HCT116 (cell line): ENCODE data around the gene MEAK7. TPM values are rescaled to one million over a fixed set of nuclear protein-coding genes. Genes with fewer than 3 reads are reported as not detected.

Experiments
- ATAC-seq: fragments of 200-7000 bp; cut with Tn5 transposase; 2 replicates; pipeline ENCODE4 v1.9.1; 2020; ENCODE audit warnings: mild to moderate bottlenecking, moderate library complexity
- BruUV-seq: library from RNA; stranded (reverse); fragments of 400-500 nt; replicated peaks from 2 replicates; lab custom pipeline; 2021; lab: Mats Ljungman, UMichigan
- CTCF ChIA-PET: fragments of 300-600 bp; sonication (Branson Sonifier 250); formaldehyde crosslinking; loops from one replicate; lab custom pipeline; 2021; ENCODE audit warnings: antibody characterized with exemption; lab: Charles Lee
- POLR2A ChIA-PET: fragments of 300-600, 350-600 bp; sonication (Branson Sonifier 250); formaldehyde crosslinking; loops from one replicate; lab custom pipeline; 2021; ENCODE audit warnings: antibody characterized with exemption; lab: Charles Lee
- RAD21 ChIA-PET, 2 experiments: fragments of 300-600 bp; sonication (Branson Sonifier 250); formaldehyde crosslinking; loops; one replicate each; lab custom pipeline; 2023; ENCODE audit warnings: low total read pairs in 2 of 2; ENCODE audit not compliant: uncharacterized antibody in 2 of 2, unreplicated experiment in 2 of 2, low non-redundant PET in 1 of 2; lab: Charles Lee
- DNase-seq: peaks from one replicate; pipeline ENCODE4 v3.0.0-alpha.2; 2010; ENCODE audit warnings: low read depth, low spot score
- H2AFZ ChIP-seq: fragments of 200-600 bp; shearing (Covaris generic), sonication (generic); 2 replicates; pipeline ENCODE4 v1.6.1; 2017; ENCODE audit warnings: low read depth, mixed run types, mixed read lengths, antibody characterized with exemption, low read length; ENCODE audit not compliant: poor library complexity, severe bottlenecking
- H3K27ac ChIP-seq: 2 replicates; pipeline ENCODE4 v1.5.1; 2012; ENCODE audit warnings: low read depth, low read length
- H3K27me3 ChIP-seq: fragments of 200-600 bp; sonication (generic); 2 replicates; pipeline ENCODE4 v1.6.1; 2016; ENCODE audit warnings: mixed run types, low read length, mixed read lengths; ENCODE audit not compliant: insufficient read depth
- H3K36me3 ChIP-seq, 2 experiments: fragments of 200-500 bp in 1 of 2; fragments of 200-600 bp in 1 of 2; sonication (Bioruptor generic) in 1 of 2; sonication (generic) in 1 of 2; 2 replicates each; pipeline versions ENCODE4 v1.5.1 to v1.6.1; 2014 to 2016; ENCODE audit warnings: low read length in 2 of 2, inconsistent platforms in 1 of 2, mixed read lengths in 1 of 2, mixed run types in 1 of 2; ENCODE audit not compliant: insufficient read depth in 2 of 2, control insufficient read depth in 1 of 2
- H3K4me1 ChIP-seq, 2 experiments: fragments of 200-600 bp in 1 of 2; sonication (generic) in 1 of 2; 2 replicates each; pipeline versions ENCODE4 v1.5.1 to v1.6.1; 2012 to 2017; ENCODE audit warnings: low read length in 2 of 2, inconsistent platforms in 1 of 2, mild to moderate bottlenecking in 1 of 2, mixed read lengths in 1 of 2, mixed run types in 1 of 2, moderate library complexity in 1 of 2; ENCODE audit not compliant: insufficient read depth in 2 of 2, control insufficient read depth in 1 of 2
- H3K4me2 ChIP-seq: fragments of 200-600 bp; sonication (generic); 2 replicates; pipeline ENCODE4 v1.6.1; 2017; ENCODE audit warnings: mixed run types, low read length, mixed read lengths
- H3K4me3 ChIP-seq, 2 experiments: fragments of 200-600 bp in 1 of 2; sonication (generic) in 1 of 2; replicated peaks in 1 of 2; 2 replicates each; pipeline ENCODE4 v1.5.1; 2011 to 2016; ENCODE audit warnings: low read length in 2 of 2, control low read depth in 1 of 2, low read depth in 1 of 2, mild to moderate bottlenecking in 1 of 2, mixed read lengths in 1 of 2, mixed run types in 1 of 2
- H3K79me2 ChIP-seq: fragments of 200-600 bp; sonication (generic); 2 replicates; pipeline ENCODE4 v1.6.1; 2017; ENCODE audit warnings: mild to moderate bottlenecking, mixed run types, low read length, moderate library complexity, mixed read lengths; ENCODE audit not compliant: insufficient read depth
- H3K9ac ChIP-seq: fragments of 200-600 bp; sonication (generic); 2 replicates; pipeline ENCODE4 v1.6.1; 2016; ENCODE audit warnings: low read length, mixed read lengths
- H3K9me2 ChIP-seq: fragments of 200-600 bp; sonication (generic), shearing (Covaris generic); 2 replicates; pipeline ENCODE4 v1.6.1; 2017; ENCODE audit warnings: mixed run types, mild to moderate bottlenecking, moderate library complexity; ENCODE audit not compliant: insufficient read depth
- H3K9me3 ChIP-seq, 2 experiments: fragments of 200-500 bp in 1 of 2; fragments of 200-600 bp in 1 of 2; sonication (Bioruptor generic) in 1 of 2; sonication (generic) in 1 of 2; 2 replicates each; pipeline ENCODE4 v1.6.1; 2014 to 2017; ENCODE audit warnings: low read length in 2 of 2, mixed read lengths in 2 of 2, inconsistent platforms in 1 of 2, low read depth in 1 of 2, mild to moderate bottlenecking in 1 of 2, mixed run types in 1 of 2, moderate library complexity in 1 of 2; ENCODE audit not compliant: control insufficient read depth in 1 of 2, insufficient read depth in 1 of 2
- H4K20me1 ChIP-seq: fragments of 200-600 bp; sonication (generic), shearing (Covaris generic); 2 replicates; pipeline ENCODE4 v1.6.1; 2017; ENCODE audit warnings: mixed run types, mild to moderate bottlenecking, moderate library complexity; ENCODE audit not compliant: insufficient read depth
- CEBPB ChIP-seq: IDR thresholded peaks from 2 replicates; pipeline ENCODE4 v1.6.1; 2012; ENCODE audit warnings: low read depth
- EGR1 ChIP-seq: IDR thresholded peaks from 2 replicates; pipeline ENCODE4 v1.6.1; 2012; ENCODE audit warnings: low read depth
- EZH2phosphoT487 ChIP-seq: fragments of 200-600 bp; IDR thresholded peaks from 2 replicates; pipeline ENCODE4 v1.6.1; 2018; ENCODE audit warnings: antibody characterized with exemption, borderline replicate concordance
- FOSL1 ChIP-seq: IDR thresholded peaks from 2 replicates; pipeline ENCODE4 v1.6.1; 2012; ENCODE audit warnings: low read depth
- POLR2AphosphoS5 ChIP-seq: IDR thresholded peaks from 2 replicates; pipeline ENCODE4 v1.6.1; 2011; ENCODE audit warnings: mild to moderate bottlenecking, low read depth, low read length, moderate library complexity
- RAD21 ChIP-seq: IDR thresholded peaks from 2 replicates; pipeline ENCODE4 v1.6.1; 2012; ENCODE audit warnings: low read depth, mild to moderate bottlenecking
- REST ChIP-seq: IDR thresholded peaks from 2 replicates; pipeline ENCODE4 v1.6.1; 2012; ENCODE audit warnings: low read depth
- TCF7L2 ChIP-seq: IDR thresholded peaks from 2 replicates; pipeline ENCODE4 v1.7.0; 2011; ENCODE audit warnings: borderline replicate concordance, inconsistent platforms; ENCODE audit not compliant: insufficient read depth, insufficient read length; ENCODE audit errors: extremely low read depth
- YY1 ChIP-seq: IDR thresholded peaks from 2 replicates; pipeline ENCODE4 v1.6.1; 2011; ENCODE audit warnings: low read length, low read depth, moderate library complexity, mild to moderate bottlenecking; ENCODE audit not compliant: insufficient replicate concordance; ENCODE audit errors: extremely low read depth
- ZFX ChIP-seq: fragments of 450-650 bp; IDR thresholded peaks from 2 replicates; pipeline ENCODE4 v1.6.1; 2017
- intact Hi-C: fragments of 100-400 bp; cut with micrococcal nuclease; formaldehyde crosslinking; loops from 2 replicates; pipeline ENCODE4 v1.10.0; 2022
- total RNA-seq: library from RNA; stranded (reverse); gene quantifications from one replicate; pipeline ENCODE4 v1.2.1, GENCODE V29; 2021; ENCODE audit not compliant: unreplicated experiment
- TF ChIP-seq, protein P1 (sequence below): IDR thresholded peaks from 2 replicates; pipeline ENCODE4 v1.6.1; 2012

Gene MEAK7
- total RNA-seq, 1 experiment from 2014 or later = 32.2 TPM

DNA sequence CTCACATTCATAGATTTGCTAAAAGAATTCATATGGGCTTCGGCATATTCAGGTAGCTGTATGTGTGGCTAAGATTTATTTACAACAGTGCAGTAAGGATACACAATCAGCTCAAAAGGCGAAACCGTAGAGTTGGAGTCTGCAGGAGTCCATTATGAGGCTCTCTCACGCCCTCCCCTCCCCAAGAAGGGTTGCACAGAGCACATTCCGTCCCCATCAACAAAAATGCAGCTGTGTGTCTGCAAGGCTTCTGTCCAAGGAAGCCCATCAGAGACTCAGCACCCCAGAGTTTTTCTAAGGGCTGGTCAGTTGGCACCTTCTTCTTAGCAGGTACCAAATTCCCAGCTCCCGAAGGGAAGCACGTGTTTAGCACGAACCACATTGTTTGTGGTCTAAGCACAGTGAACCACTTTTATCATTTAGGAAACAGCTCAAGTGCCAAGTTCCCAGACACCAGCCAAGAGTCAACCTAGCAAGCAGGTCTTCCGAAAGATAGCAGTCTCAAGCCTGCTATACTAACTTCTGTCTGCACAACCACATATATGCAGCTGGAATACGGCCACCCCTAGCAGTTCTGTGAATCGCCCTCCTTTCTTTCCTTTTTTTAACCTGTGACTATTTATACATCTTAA, 28.5 kb upstream of the MEAK7 start:
- Histone ChIP-seq H3K9me2 (no peaks in the 10 kb centered on the region), H4K20me1 (no peaks in the 10 kb centered on the region)
- TF ChIP-seq REST (no peak), ZFX (no peak), RAD21 (no peak), TCF7L2 (no peak), CEBPB (no peak), EZH2phosphoT487 (no peak), YY1 (no peak), EGR1 (no peak), FOSL1 (no peak), POLR2AphosphoS5 (no peak)
- TF ChIP-seq, protein P1, sequence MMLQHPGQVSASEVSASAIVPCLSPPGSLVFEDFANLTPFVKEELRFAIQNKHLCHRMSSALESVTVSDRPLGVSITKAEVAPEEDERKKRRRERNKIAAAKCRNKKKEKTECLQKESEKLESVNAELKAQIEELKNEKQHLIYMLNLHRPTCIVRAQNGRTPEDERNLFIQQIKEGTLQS = no peak
- TF ChIP-seq, all 23 proteins: peak for 0
- H3K27ac ChIP-seq = no peak overlapping the region
- peaks cover 0 to 6% of the 10 kb centered on the region in 2 experiments; a peak in 1 of 4 replicates for H3K9me3 ChIP-seq
- no peaks in the 10 kb centered on the region for H3K36me3 ChIP-seq
- DNase-seq (no peak), ATAC-seq (no peak)
- intact Hi-C loops = no loop called here
- RAD21 ChIA-PET = no interaction called here
- POLR2A ChIA-PET = no interaction called here
- H3K4me3 ChIP-seq = no peak overlapping the region
- H3K4me1 ChIP-seq = peaks cover 3 to 20% of the 10 kb centered on the region in 2 experiments; a peak in 1 of 4 replicates
- H3K9ac ChIP-seq = no peak overlapping the region
- CTCF ChIA-PET = interaction anchor here (0.9 to 1.2 kb wide), 2 partner anchors 26 to 579 kb away, joined by 3 to 4 read pairs; partner anchors contain the start of gene OSGIN1
- H3K79me2 ChIP-seq = no peaks in the 10 kb centered on the region
- no peak overlapping the region for H2AFZ ChIP-seq
- no TSS peak for BruUV-seq
- H3K27me3 ChIP-seq = 0 out of 2 replicates have a peak, but pooled peaks cover 4% of the 10 kb centered on the region
- no peak overlapping the region for H3K4me2 ChIP-seq
